OCI-LY3 (cell line): ENCODE measurements around the gene ESPNL.
"Not testable (repeated sequence)": the region's sequence is repeated elsewhere in the genome, so short reads cannot be mapped to it uniquely, and the experiment has no call there.

Source experiments
- H2AFZ ChIP-seq: fragments of 200-600, 300-600 bp; shearing (Covaris generic); 2 replicates; pipeline ENCODE4 v1.6.0; 2014; ENCODE audit warnings: antibody characterized with exemption, low read depth, low read length
- H3K27ac ChIP-seq: fragments of 200-600, 300-600 bp; sonication (generic); 2 replicates; pipeline ENCODE4 v1.5.1; 2014; ENCODE audit warnings: mild to moderate bottlenecking, low read length, moderate library complexity, mixed read lengths
- H3K27me3 ChIP-seq: fragments of 200-600, 300-600 bp; sonication (generic); 2 replicates; pipeline ENCODE4 v1.6.1; 2014; ENCODE audit warnings: low read depth, low read length, mixed read lengths
- H3K36me3 ChIP-seq: fragments of 200-600, 300-600 bp; sonication (generic); replicated peaks from 2 replicates; pipeline ENCODE3; 2014; ENCODE audit warnings: low read depth, low read length, mixed read lengths
- H3K4me1 ChIP-seq: fragments of 300-600, 200-600 bp; sonication (generic); 2 replicates; pipeline ENCODE4 v1.6.1; 2014; ENCODE audit warnings: low read length, mixed read lengths
- H3K4me2 ChIP-seq: fragments of 200-600, 300-600 bp; sonication (generic); 2 replicates; pipeline ENCODE4 v1.6.1; 2014; ENCODE audit warnings: low read length, mixed read lengths
- H3K4me3 ChIP-seq: fragments of 300-600, 200-600 bp; sonication (generic); 2 replicates; pipeline ENCODE4 v1.5.1; 2014; ENCODE audit warnings: antibody characterized with exemption, mild to moderate bottlenecking, low read length, moderate library complexity
- H3K79me2 ChIP-seq: fragments of 300-600, 200-600 bp; shearing (Covaris generic); 2 replicates; pipeline ENCODE4 v1.6.1; 2014; ENCODE audit warnings: mild to moderate bottlenecking, low read length, mixed read lengths
- H3K9ac ChIP-seq: fragments of 300-600, 200-600 bp; shearing (Covaris generic); 2 replicates; pipeline ENCODE4 v1.6.0; 2014; ENCODE audit warnings: mild to moderate bottlenecking, low read length, moderate library complexity
- H3K9me3 ChIP-seq: fragments of 200-600, 300-600 bp; shearing (Covaris generic); 2 replicates; pipeline ENCODE4 v1.6.1; 2014; ENCODE audit warnings: low read length, mixed read lengths; ENCODE audit not compliant: insufficient read depth
- H4K20me1 ChIP-seq: fragments of 200-600, 300-600 bp; sonication (generic); 2 replicates; pipeline ENCODE4 v1.6.1; 2016; ENCODE audit warnings: low read length, mixed read lengths; ENCODE audit not compliant: insufficient read depth
- EZH2phosphoT487 ChIP-seq: fragments of 200-600 bp; shearing (Covaris generic); IDR thresholded peaks from 2 replicates; pipeline ENCODE4 v1.6.1; 2018; ENCODE audit warnings: antibody characterized with exemption, mixed run types, low read depth
- TF ChIP-seq, protein P1 (sequence below): fragments of 200-600, 300-600 bp; sonication (generic); IDR thresholded peaks from 2 replicates; pipeline ENCODE4 v1.5.1; 2014; ENCODE audit warnings: antibody characterized with exemption, low read length, low read depth

The ESPNL gene, protein sequence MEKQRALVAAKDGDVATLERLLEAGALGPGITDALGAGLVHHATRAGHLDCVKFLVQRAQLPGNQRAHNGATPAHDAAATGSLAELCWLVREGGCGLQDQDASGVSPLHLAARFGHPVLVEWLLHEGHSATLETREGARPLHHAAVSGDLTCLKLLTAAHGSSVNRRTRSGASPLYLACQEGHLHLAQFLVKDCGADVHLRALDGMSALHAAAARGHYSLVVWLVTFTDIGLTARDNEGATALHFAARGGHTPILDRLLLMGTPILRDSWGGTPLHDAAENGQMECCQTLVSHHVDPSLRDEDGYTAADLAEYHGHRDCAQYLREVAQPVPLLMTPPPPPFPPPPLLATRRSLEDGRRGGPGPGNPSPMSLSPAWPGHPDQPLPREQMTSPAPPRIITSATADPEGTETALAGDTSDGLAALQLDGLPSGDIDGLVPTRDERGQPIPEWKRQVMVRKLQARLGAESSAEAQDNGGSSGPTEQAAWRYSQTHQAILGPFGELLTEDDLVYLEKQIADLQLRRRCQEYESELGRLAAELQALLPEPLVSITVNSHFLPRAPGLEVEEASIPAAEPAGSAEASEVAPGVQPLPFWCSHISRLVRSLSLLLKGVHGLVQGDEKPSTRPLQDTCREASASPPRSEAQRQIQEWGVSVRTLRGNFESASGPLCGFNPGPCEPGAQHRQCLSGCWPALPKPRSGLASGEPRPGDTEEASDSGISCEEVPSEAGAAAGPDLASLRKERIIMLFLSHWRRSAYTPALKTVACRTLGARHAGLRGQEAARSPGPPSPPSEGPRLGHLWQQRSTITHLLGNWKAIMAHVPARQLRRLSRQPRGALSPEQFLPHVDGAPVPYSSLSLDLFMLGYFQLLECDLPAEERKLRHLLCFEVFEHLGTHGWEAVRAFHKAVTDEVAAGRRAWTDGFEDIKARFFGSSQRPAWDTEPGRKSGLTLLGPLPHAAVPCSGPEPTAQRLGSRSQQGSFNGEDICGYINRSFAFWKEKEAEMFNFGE

DNA sequence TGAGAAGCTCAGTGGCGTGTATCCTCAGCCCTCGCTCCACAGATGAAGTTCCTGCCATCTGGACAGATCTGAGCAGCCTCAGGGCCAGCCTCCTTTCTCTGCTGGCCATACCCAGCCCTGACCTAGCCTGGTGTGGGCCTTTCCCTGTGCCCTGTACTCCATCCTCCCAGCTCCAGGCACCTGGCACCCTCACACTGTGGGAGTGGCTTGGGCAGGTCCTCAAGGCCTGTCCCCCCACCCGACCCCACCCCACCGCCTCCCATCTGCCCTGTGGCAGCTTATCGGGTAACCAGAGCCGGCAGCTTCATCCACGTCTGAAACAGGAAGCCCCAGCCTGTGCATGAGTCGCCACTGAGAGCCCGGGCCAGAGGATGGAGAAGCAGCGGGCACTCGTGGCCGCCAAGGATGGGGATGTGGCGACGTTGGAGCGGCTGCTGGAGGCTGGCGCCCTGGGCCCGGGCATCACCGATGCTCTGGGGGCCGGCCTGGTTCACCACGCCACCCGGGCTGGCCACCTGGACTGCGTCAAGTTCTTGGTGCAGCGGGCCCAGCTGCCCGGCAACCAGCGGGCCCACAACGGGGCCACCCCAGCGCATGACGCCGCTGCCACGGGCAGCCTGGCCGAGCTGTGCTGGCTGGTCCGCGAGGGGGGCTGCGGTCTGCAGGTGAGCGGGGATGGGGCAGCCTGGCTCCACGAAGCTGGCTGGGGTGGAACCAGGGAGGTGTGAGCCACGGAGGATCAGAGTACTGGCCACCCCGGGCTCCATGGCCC, at the start of gene ESPNL:
Gene ESPNL, plus strand, starts transcription at position 292 of the 772 bp plus-strand sequence. Its CDS starts 80 bp downstream, at position 372.
- Histone ChIP-seq H2AFZ (no peak within 1 kb of the TSS), H3K9ac (no peak within 1 kb of the TSS), H3K36me3 (no peaks in the 10 kb centered on the region), H3K4me2 (peak within 1 kb of the TSS; percentile 62), H3K4me1 (peaks cover 12% of the 10 kb centered on the region), H4K20me1 (no peaks in the 10 kb centered on the region), H3K4me3 (no peak within 1 kb of the TSS; the same call in 1 of the 2 replicates), H3K27me3 (no peaks in the 10 kb centered on the region), H3K79me2 (no peaks in the 10 kb centered on the region), H3K9me3 (no peaks in the 10 kb centered on the region), H3K27ac (no peak within 1 kb of the TSS)
- TF ChIP-seq, protein P1, sequence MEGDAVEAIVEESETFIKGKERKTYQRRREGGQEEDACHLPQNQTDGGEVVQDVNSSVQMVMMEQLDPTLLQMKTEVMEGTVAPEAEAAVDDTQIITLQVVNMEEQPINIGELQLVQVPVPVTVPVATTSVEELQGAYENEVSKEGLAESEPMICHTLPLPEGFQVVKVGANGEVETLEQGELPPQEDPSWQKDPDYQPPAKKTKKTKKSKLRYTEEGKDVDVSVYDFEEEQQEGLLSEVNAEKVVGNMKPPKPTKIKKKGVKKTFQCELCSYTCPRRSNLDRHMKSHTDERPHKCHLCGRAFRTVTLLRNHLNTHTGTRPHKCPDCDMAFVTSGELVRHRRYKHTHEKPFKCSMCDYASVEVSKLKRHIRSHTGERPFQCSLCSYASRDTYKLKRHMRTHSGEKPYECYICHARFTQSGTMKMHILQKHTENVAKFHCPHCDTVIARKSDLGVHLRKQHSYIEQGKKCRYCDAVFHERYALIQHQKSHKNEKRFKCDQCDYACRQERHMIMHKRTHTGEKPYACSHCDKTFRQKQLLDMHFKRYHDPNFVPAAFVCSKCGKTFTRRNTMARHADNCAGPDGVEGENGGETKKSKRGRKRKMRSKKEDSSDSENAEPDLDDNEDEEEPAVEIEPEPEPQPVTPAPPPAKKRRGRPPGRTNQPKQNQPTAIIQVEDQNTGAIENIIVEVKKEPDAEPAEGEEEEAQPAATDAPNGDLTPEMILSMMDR: no peak
- TF ChIP-seq EZH2phosphoT487: no peak

DNA sequence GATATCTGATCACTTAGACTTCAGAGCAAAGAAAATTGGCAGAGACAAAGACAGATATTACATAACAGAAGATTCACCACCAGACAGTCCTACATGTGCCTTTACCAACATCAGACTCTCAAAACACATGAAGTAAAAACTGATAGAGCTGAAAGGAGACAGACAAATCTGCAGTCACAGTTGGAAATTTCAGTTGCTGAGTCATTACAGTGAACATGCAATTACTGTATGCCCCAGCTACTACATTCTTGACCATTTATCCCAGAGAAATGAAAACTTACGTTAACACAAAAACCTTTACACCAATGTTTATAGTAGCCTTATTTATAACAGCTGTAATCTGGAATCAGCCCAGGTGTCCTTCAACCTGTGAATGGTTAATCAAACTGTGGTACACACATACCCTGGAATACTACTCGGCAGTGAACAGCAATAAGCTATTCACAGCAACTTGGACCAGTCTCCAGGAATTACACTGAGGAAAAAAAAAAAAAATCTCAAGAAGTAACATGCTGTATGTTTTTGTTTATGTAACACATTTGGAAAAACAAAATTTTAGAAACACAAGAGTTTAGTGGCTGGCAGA, 46.9 kb upstream of the ESPNL start:
- no peak overlapping the region for H3K4me2 ChIP-seq
- TF ChIP-seq, protein P1: no peak
- no peak for TF ChIP-seq EZH2phosphoT487
- no peaks in the 10 kb centered on the region for H3K36me3 ChIP-seq

DNA sequence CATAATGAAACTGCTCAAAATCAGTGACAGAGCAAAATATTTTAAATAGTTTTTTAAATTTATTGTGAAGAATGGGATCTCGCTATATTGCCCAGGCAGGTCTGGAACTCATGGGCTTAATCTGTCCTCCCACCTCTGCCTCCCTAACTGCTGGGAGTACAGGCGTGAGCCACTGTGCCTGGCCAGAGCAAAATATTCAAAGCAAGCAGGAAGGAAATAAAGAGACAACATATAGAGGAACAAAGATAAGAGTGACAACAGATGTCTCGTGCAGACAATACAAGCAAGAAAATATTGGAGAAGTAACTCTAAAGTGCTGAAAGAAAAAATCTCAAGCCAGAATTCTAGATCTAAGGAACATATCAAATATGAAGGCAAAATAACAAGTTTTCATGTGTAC, 44.3 kb upstream of the ESPNL start:
- Histone ChIP-seq H3K9ac (no peak overlapping the region), H2AFZ (no peak overlapping the region)
- TF ChIP-seq EZH2phosphoT487: no peak
- TF ChIP-seq, protein P1: no peak

More for the DNA sequence above, 46.9 kb upstream of the ESPNL start:
- no peak overlapping the region for H2AFZ ChIP-seq
- H3K27me3 ChIP-seq: no peaks in the 10 kb centered on the region
- H4K20me1 ChIP-seq: no peaks in the 10 kb centered on the region
- H3K4me1 ChIP-seq: no peaks in the 10 kb centered on the region
- no peak overlapping the region for H3K27ac ChIP-seq
- no peak overlapping the region for H3K9ac ChIP-seq
- H3K4me3 ChIP-seq: no peak overlapping the region
- no peaks in the 10 kb centered on the region for H3K9me3 ChIP-seq
- H3K79me2 ChIP-seq: no peaks in the 10 kb centered on the region

DNA sequence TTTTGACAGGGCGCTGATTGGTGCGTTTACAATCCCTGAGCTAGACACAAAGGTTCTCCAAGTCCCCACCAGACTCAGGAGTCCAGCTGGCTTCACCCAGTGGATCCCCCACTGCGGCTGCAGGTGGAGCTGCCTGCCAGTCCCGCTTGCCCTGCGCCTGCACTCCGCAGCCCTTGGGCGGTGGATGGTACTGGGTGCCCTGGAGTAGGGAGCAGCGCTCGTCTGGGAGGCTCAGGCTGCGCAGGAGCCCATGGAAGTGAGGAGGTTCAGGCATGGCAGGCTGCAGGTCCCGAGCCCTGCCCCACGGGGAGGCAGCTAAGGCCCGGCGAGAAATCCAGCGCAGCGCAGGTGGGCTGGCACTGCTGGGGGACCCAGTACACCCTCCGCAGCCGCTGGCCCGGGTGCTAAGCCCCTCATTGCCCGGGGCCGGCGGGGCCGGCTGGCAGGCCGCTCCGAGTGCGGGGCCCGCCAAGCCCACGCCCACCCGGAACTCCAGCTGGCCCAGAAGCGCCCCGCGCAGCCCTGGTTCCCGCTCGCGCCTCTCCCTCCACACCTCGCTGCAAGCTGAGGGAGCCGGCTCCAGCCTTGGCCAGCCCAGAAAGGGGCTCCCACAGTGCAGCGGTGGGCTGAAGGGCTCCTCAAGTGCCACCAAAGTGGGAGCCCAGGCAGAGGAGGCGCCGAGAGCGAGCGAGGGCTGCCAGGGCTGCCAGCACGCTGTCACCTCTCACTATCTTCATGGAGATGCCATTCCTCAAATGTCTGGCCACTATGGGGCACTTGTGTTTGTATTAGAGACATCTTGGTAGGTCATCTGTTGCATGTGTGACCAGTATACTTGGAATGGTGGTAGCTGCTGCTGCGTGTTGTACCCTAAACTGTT, 42.2 kb upstream of the ESPNL start:
- H3K4me1 ChIP-seq: peaks cover 17% of the 10 kb centered on the region
- not testable (repeated sequence) for H3K4me2 ChIP-seq, H3K9me3 ChIP-seq, H3K27ac ChIP-seq, H3K9ac ChIP-seq, H2AFZ ChIP-seq, H4K20me1 ChIP-seq, H3K4me3 ChIP-seq, H3K27me3 ChIP-seq, H3K36me3 ChIP-seq
- H3K79me2 ChIP-seq: peaks cover 28% of the 10 kb centered on the region

More for the DNA sequence above, 44.3 kb upstream of the ESPNL start:
- peaks cover 8% of the 10 kb centered on the region; the same call in 1 of the 2 replicates for H3K79me2 ChIP-seq
- H3K36me3 ChIP-seq: no peaks in the 10 kb centered on the region
- H3K9me3 ChIP-seq: no peaks in the 10 kb centered on the region
- H3K4me3 ChIP-seq: no peak overlapping the region
- no peak overlapping the region for H3K27ac ChIP-seq
- H4K20me1 ChIP-seq: no peaks in the 10 kb centered on the region
- H3K4me1 ChIP-seq: peaks cover 6% of the 10 kb centered on the region
- no peak overlapping the region for H3K4me2 ChIP-seq
- no peaks in the 10 kb centered on the region for H3K27me3 ChIP-seq
